Panc1 (cell line): ENCODE data around the gene CABP2. TPM values are rescaled to one million over a fixed set of nuclear protein-coding genes. Genes with fewer than 3 reads are reported as not detected.

ENCODE experiments used
- ATAC-seq: fragments of 200-7000 bp; cut with Tn5 transposase; 2 replicates; pipeline ENCODE4 v1.9.1; 2020; ENCODE audit warnings: mild to moderate bottlenecking, moderate library complexity
- BruUV-seq: library from RNA; stranded (reverse); fragments of 400-500 nt; replicated peaks from 2 replicates; lab custom pipeline; 2021; lab: Mats Ljungman, UMichigan
- CTCF ChIA-PET: fragments of 300-600 bp; sonication (Branson Sonifier 250); formaldehyde crosslinking; loops from one replicate; lab custom pipeline; 2022; ENCODE audit warnings: antibody characterized with exemption; lab: Charles Lee
- POLR2A ChIA-PET: fragments of 300-600 bp; sonication (Branson Sonifier 250); formaldehyde crosslinking; loops from one replicate; lab custom pipeline; 2022; ENCODE audit warnings: antibody characterized with exemption; lab: Charles Lee
- DNase-seq: peaks from one replicate; pipeline ENCODE4 v3.0.0-alpha.2; 2010; ENCODE audit warnings: low read depth, low spot score
- H3K27ac ChIP-seq: 2 replicates; pipeline ENCODE4 v1.5.1; 2011; ENCODE audit warnings: mild to moderate bottlenecking, low read length, inconsistent platforms
- H3K27me3 ChIP-seq: fragments of 200-500 bp; sonication (Bioruptor generic); 2 replicates; pipeline ENCODE4 v1.6.0; 2014; ENCODE audit warnings: low read length, inconsistent platforms; ENCODE audit not compliant: control insufficient read depth, insufficient read depth
- H3K36me3 ChIP-seq: fragments of 200-500 bp; sonication (Bioruptor generic); 2 replicates; pipeline ENCODE4 v1.5.1; 2014; ENCODE audit warnings: inconsistent platforms, mild to moderate bottlenecking, low read length, moderate library complexity; ENCODE audit not compliant: control insufficient read depth, insufficient read depth
- H3K4me1 ChIP-seq: 2 replicates; pipeline ENCODE4 v1.5.1; 2011; ENCODE audit warnings: inconsistent platforms, mild to moderate bottlenecking, low read length, moderate library complexity; ENCODE audit not compliant: control insufficient read depth, insufficient read depth
- H3K4me3 ChIP-seq, 2 experiments: 2 replicates each; pipeline ENCODE4 v1.5.1; 2011 to 2012; ENCODE audit warnings: low read depth in 2 of 2, low read length in 2 of 2, mild to moderate bottlenecking in 2 of 2, inconsistent platforms in 1 of 2, moderate library complexity in 1 of 2
- H3K9me3 ChIP-seq: fragments of 200-500 bp; sonication (Bioruptor generic); 2 replicates; pipeline ENCODE4 v1.5.1; 2014; ENCODE audit warnings: low read depth, mild to moderate bottlenecking, inconsistent platforms, low read length, moderate library complexity; ENCODE audit not compliant: control insufficient read depth, insufficient read depth
- POLR2AphosphoS5 ChIP-seq: IDR thresholded peaks from 2 replicates; pipeline ENCODE4 v1.6.1; 2012; ENCODE audit warnings: mild to moderate bottlenecking, low read depth, low read length, moderate library complexity
- SIN3A ChIP-seq: IDR thresholded peaks from 2 replicates; pipeline ENCODE4 v1.6.1; 2012; ENCODE audit warnings: low read depth, mild to moderate bottlenecking, low read length, moderate library complexity, borderline replicate concordance; ENCODE audit not compliant: insufficient read depth
- TCF7L2 ChIP-seq: IDR thresholded peaks from 2 replicates; pipeline ENCODE4 v1.6.1; 2011; ENCODE audit warnings: mild to moderate bottlenecking, low read depth, low read length, inconsistent platforms
- in situ Hi-C: cut with HindIII; loops from 2 replicates; pipeline ENCODE4 v1.10.0; 2016; ENCODE audit warnings: low sequenced_read_pairs, low pct_unique_long_range_greater_than_20kb
- intact Hi-C: fragments of 100-400 bp; cut with micrococcal nuclease; formaldehyde crosslinking; loops from one replicate; pipeline ENCODE4 v1.10.0; 2022; ENCODE audit not compliant: unreplicated experiment
- total RNA-seq: library from RNA; stranded (reverse); gene quantifications from one replicate; pipeline ENCODE4 v1.2.1, GENCODE V29; 2021; ENCODE audit not compliant: unreplicated experiment
- TF ChIP-seq, protein P1 (sequence below): fragments of 450-650 bp; IDR thresholded peaks from 2 replicates; pipeline ENCODE4 v1.5.1; 2017; ENCODE audit warnings: mild to moderate bottlenecking
- TF ChIP-seq, protein P2 (sequence below), 2 experiments: IDR thresholded peaks; 2 replicates each; pipeline ENCODE4 v1.6.1; 2011 to 2012; ENCODE audit warnings: low read depth in 2 of 2, control low read depth in 1 of 2, low read length in 1 of 2, mild to moderate bottlenecking in 1 of 2, moderate library complexity in 1 of 2; ENCODE audit not compliant: insufficient read depth in 1 of 2

The CABP2 gene
- total RNA-seq, 1 experiment from 2014 or later: not detected

DNA sequence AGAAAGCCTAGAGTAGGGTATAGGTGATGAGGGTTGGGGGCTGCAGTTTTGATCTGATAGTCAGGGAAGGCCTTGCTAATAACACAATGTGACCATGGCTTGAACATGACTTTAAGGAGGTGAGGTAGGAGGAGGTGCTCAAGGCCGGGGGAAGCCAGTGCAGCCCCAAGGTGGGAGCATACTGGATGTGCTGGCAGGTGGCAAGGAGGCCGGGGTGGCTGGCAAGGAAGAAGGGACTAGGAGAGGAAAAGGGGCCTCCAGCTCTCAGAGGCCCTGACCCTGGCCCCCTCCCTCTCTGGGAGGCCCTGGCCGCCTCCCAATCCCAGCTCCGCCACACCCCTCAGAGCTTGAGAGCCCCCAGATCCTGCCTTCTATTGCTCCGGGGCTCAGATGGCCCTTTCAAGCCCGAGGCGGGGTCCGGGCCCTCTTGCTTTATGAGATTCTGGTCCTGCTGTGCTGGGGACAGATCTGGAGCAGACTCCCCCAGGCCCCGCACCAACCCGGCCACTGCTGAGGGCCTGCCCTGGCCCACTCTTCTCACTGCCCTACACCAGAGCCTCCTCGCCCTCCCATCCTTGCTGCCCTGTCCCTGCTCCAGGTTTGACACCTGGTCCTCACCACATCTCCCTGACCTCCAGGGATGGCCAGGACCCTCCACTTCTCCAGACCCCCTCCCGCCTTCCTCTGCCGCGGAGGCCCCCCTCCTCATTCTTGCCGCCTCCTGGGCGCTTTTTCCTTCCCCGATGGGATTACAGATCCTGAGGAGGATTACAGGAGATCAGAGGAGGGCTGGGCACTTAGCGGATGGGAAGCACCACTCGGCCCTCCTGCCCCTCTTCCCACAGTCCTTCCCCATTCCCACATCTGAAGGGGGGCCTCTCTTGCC lies 19.9 kb downstream of the CABP2 start:
- no peak for ATAC-seq
- Histone ChIP-seq H3K4me3 (peak overlapping the region; percentile 67 to 90), H3K9me3 (no peaks in the 10 kb centered on the region), H3K36me3 (no peaks in the 10 kb centered on the region; the same call in 1 of the 2 replicates), H3K27me3 (no peaks in the 10 kb centered on the region), H3K27ac (no peak overlapping the region), H3K4me1 (peaks cover 23% of the 10 kb centered on the region)
- POLR2A ChIA-PET: no interaction called here
- intact Hi-C loops: no loop called here
- BruUV-seq: no TSS peak
- CTCF ChIA-PET: no interaction called here
- DNase-seq: no peak
- in situ Hi-C loops: no loop called here
- TF ChIP-seq, protein P1, sequence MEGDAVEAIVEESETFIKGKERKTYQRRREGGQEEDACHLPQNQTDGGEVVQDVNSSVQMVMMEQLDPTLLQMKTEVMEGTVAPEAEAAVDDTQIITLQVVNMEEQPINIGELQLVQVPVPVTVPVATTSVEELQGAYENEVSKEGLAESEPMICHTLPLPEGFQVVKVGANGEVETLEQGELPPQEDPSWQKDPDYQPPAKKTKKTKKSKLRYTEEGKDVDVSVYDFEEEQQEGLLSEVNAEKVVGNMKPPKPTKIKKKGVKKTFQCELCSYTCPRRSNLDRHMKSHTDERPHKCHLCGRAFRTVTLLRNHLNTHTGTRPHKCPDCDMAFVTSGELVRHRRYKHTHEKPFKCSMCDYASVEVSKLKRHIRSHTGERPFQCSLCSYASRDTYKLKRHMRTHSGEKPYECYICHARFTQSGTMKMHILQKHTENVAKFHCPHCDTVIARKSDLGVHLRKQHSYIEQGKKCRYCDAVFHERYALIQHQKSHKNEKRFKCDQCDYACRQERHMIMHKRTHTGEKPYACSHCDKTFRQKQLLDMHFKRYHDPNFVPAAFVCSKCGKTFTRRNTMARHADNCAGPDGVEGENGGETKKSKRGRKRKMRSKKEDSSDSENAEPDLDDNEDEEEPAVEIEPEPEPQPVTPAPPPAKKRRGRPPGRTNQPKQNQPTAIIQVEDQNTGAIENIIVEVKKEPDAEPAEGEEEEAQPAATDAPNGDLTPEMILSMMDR: no peak
- TF ChIP-seq TCF7L2: no peak
- TF ChIP-seq POLR2AphosphoS5: no peak
- TF ChIP-seq, protein P2, sequence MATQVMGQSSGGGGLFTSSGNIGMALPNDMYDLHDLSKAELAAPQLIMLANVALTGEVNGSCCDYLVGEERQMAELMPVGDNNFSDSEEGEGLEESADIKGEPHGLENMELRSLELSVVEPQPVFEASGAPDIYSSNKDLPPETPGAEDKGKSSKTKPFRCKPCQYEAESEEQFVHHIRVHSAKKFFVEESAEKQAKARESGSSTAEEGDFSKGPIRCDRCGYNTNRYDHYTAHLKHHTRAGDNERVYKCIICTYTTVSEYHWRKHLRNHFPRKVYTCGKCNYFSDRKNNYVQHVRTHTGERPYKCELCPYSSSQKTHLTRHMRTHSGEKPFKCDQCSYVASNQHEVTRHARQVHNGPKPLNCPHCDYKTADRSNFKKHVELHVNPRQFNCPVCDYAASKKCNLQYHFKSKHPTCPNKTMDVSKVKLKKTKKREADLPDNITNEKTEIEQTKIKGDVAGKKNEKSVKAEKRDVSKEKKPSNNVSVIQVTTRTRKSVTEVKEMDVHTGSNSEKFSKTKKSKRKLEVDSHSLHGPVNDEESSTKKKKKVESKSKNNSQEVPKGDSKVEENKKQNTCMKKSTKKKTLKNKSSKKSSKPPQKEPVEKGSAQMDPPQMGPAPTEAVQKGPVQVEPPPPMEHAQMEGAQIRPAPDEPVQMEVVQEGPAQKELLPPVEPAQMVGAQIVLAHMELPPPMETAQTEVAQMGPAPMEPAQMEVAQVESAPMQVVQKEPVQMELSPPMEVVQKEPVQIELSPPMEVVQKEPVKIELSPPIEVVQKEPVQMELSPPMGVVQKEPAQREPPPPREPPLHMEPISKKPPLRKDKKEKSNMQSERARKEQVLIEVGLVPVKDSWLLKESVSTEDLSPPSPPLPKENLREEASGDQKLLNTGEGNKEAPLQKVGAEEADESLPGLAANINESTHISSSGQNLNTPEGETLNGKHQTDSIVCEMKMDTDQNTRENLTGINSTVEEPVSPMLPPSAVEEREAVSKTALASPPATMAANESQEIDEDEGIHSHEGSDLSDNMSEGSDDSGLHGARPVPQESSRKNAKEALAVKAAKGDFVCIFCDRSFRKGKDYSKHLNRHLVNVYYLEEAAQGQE (IDR thresholded peaks at IDR 0.05; ENCODE audit: insufficient read depth in 1 of 2, low read depth in 2 of 2, low read length in 1 of 2): no peak
- TF ChIP-seq SIN3A: no peak

DNA sequence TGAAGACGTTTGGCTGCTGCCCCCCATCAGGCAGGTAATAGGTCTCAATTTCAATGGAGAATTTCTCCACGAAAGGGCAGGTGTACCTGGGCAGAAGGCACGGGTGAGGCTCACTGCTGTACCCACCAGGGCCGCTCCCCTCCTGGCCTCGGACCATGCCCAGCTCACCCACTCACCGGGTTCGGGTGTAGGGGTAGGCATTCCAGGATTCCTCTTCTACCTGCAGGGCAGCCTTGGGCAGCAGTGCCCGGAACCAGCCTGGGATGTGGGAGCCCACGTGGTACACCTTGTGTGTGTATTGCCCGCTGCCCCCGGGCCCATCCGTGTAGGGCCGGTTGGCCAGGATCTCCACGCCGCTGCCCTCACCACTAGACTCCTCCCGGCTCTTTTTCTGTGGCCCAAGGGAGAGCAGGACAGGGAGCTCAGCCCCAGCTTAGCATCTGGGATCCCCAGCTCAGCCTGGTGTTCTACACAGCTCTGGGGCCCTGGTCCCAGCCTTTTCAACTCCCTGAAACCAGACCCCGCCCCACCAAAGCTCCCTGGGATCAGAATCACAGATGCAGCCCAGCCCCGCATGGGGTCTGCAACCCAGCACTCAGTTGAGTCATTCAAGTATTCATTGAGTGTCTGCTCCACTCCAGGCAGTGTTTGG lies 20.8 kb downstream of the CABP2 start:
- no peak overlapping the region for H3K4me3 ChIP-seq
- BruUV-seq: no TSS peak
- ChIA-PET POLR2A (no interaction called here), CTCF (no interaction called here)
- H3K4me1 ChIP-seq: peaks cover 23% of the 10 kb centered on the region
- TF ChIP-seq, protein P1: no peak
- TF ChIP-seq, protein P2 (IDR thresholded peaks at IDR 0.05; ENCODE audit: insufficient read depth in 1 of 2, low read depth in 2 of 2, low read length in 1 of 2): no peak
- TF ChIP-seq SIN3A (no peak), TCF7L2 (no peak), POLR2AphosphoS5 (no peak)
- ATAC-seq (no peak), DNase-seq (no peak)
- in situ Hi-C loops (no loop called here), intact Hi-C loops (no loop called here)
- H3K9me3 ChIP-seq: no peaks in the 10 kb centered on the region
- H3K36me3 ChIP-seq: no peaks in the 10 kb centered on the region; the same call in 1 of the 2 replicates
- no peaks in the 10 kb centered on the region for H3K27me3 ChIP-seq
- H3K27ac ChIP-seq: no peak overlapping the region
